ENCODE results near the gene PMEL. TPM values are rescaled to one million over a fixed set of nuclear protein-coding genes. Genes with fewer than 3 reads are reported as not detected.

PMEL gene
- total and polyA plus RNA-seq, 2 of the 8 experiments (the other 6 are each of a cell fraction or from before 2014, with no cell fraction given): 120 to 382 TPM

- Histone ChIP-seq H3K23ac (ENCODE audit: insufficient read length) (no peak overlapping the region), H3K9ac (replicated peaks in 1 of 4; ENCODE audit: extremely low read depth in 1 of 4, low read depth in 3 of 4, low read length in 3 of 4) (no peak overlapping the region), H3K27me3 (replicated peaks in 1 of 4; ENCODE audit: control insufficient read depth in 3 of 4, extremely low read depth in 1 of 4, insufficient read depth in 3 of 4, low read length in 3 of 4) (no peaks in the 10 kb centered on the region), H3K36me3 (ENCODE audit: control insufficient read depth in 2 of 4, insufficient read depth in 4 of 4, low read length in 3 of 4) (peaks cover 10 to 44% (median 25%) of the 10 kb centered on the region in 4 experiments), H4K20me1 (replicated peaks in 1 of 2; ENCODE audit: control insufficient read depth in 1 of 2, insufficient read depth in 2 of 2, low read length in 2 of 2) (no peaks in the 10 kb centered on the region), H2BK12ac (ENCODE audit: low read depth, low read length) (no peak overlapping the region), H2BK20ac (ENCODE audit: low read length) (no peak overlapping the region), H3K79me2 (ENCODE audit: control insufficient read depth in 1 of 2, insufficient read depth in 2 of 2, low read length in 2 of 2) (no peaks in the 10 kb centered on the region), H3K18ac (ENCODE audit: extremely low read depth, low read length) (no peak overlapping the region), H2BK120ac (replicated peaks; ENCODE audit: low read depth, low read length) (no peak overlapping the region), H2BK15ac (ENCODE audit: low read length) (no peak overlapping the region), H4K91ac (replicated peaks; ENCODE audit: insufficient read length, low read length) (no peak overlapping the region), H3K79me1 (ENCODE audit: low read depth, low read length) (no peaks in the 10 kb centered on the region; the same call in 1 of the 2 replicates), H2BK5ac (ENCODE audit: low read depth, low read length) (no peak overlapping the region), H3K23me2 (ENCODE audit: low read depth, low read length) (peaks cover 8% of the 10 kb centered on the region), H3K4me3 (ENCODE audit: extremely low read depth in 1 of 4, insufficient read depth in 2 of 4, low read depth in 3 of 4, low read length in 4 of 4) (peak overlapping the region in 2 of 4 experiments; percentile 77 to 97; a peak in 3 of 8 replicates), H3K56ac (replicated peaks; ENCODE audit: insufficient read length, low read depth, low read length) (no peak overlapping the region), H4K5ac (ENCODE audit: insufficient read length, low read depth, low read length) (no peak overlapping the region), H3K14ac (ENCODE audit: insufficient read length) (no peak overlapping the region), H3K4ac (replicated peaks; ENCODE audit: insufficient read length, low read depth, low read length) (no peak overlapping the region), H4K8ac (ENCODE audit: extremely low read depth, insufficient read depth, low read length) (no peak overlapping the region), H3K4me1 (replicated peaks in 1 of 4; ENCODE audit: control insufficient read depth in 3 of 4, insufficient read depth in 4 of 4, low read length in 3 of 4) (peaks cover 0 to 4% (median 0%) of the 10 kb centered on the region in 4 experiments; a peak in 2 of 7 replicates), H3K27ac (ENCODE audit: low read depth, low read length) (no peak overlapping the region), H3K4me2 (ENCODE audit: insufficient read depth in 1 of 2, low read depth in 2 of 2, low read length in 2 of 2) (peak overlapping the region; percentile 94 to 95; a peak in 2 of 4 replicates), H2AFZ (ENCODE audit: low read length) (no peak overlapping the region), H2AK5ac (ENCODE audit: low read depth, low read length) (no peak overlapping the region), H3K9me3 (ENCODE audit: insufficient read depth in 2 of 2, low read depth in 1 of 2, low read length in 1 of 2) (no peaks in the 10 kb centered on the region)
- POLR2A ChIA-PET (ENCODE audit: partially characterized antibody): interaction anchor here (0.6 to 5.4 kb wide), 19 partner anchors 11 to 297 kb away, joined by 3 to 55 read pairs (median 4); partner anchors contain the start of genes ANKRD52, DGKA, DNAJC14 and PA2G4
- CTCF ChIA-PET (ENCODE audit: partially characterized antibody): interaction anchor here (0.6 to 13.5 kb wide), 36 partner anchors 10 to 259 kb away, joined by 3 to 256 read pairs (median 5); partner anchors contain the start of genes IKZF4, RAB5B and ZC3H10
- FAIRE-seq: peak; percentile 42
- DNase-seq (ENCODE audit: low read depth in 1 of 2, low spot score in 2 of 2): peak in 1 of 2 experiments; percentile 57
- WGBS, 2 experiments (ENCODE audit: extremely low coverage in 1 of 2, insufficient coverage in 1 of 2, insufficient read length in 1 of 2, insufficient replicate concordance in 2 of 2, low coverage in 1 of 2, low lambda C conversion rate in 2 of 2, missing lambda C conversion rate in 1 of 2): 66% methylated on average over 14 of the region's 14 CpGs; no CpG with 5 or more reads in 1 of the 2 experiments
- TF ChIP-seq HDAC2 (IDR thresholded peaks at IDR 0.05; ENCODE audit: borderline replicate concordance in 1 of 2, low read depth in 2 of 2, low read length in 2 of 2) (peak in 1 of 2 experiments; percentile 93; a peak in 1 of 4 replicates), BRCA1 (IDR thresholded peaks at IDR 0.05; ENCODE audit: low read depth, low read length) (no peak), CTCF (IDR thresholded peaks at IDR 0.05; ENCODE audit: control extremely low read depth in 1 of 3, insufficient read depth in 1 of 3, low read depth in 1 of 3, low read length in 3 of 3) (peak in 2 of 3 experiments; percentile 68 to 70; a peak in 3 of 4 replicates), ATF2 (IDR thresholded peaks at IDR 0.05; ENCODE audit: low read length) (0 out of 2 replicates have a peak, but pooled peaks have one; percentile 40), KDM1A (IDR thresholded peaks at IDR 0.05; ENCODE audit: borderline replicate concordance, low read length) (peak; percentile 97), RAD21 (IDR thresholded peaks at IDR 0.05 in 1 of 2, conservative IDR thresholded peaks at IDR 0.05 in 1 of 2; ENCODE audit: low read depth in 2 of 2, low read length in 2 of 2) (peak; percentile 68 to 79)
Measured at GRCh38 chr12:55996201-55996714, 30.4 kb upstream of the PMEL start.

All from H1 (cell line).